Panc1 (cell line): ENCODE data around the gene PCCA. TPM values are rescaled to one million over a fixed set of nuclear protein-coding genes. Genes with fewer than 3 reads are reported as not detected.

Experiments used
- ATAC-seq: fragments of 200-7000 bp; cut with Tn5 transposase; 2 replicates; pipeline ENCODE4 v1.9.1; 2020; ENCODE audit warnings: mild to moderate bottlenecking, moderate library complexity
- BruUV-seq: library from RNA; stranded (reverse); fragments of 400-500 nt; replicated peaks from 2 replicates; lab custom pipeline; 2021; lab: Mats Ljungman, UMichigan
- CTCF ChIA-PET: fragments of 300-600 bp; sonication (Branson Sonifier 250); formaldehyde crosslinking; loops from one replicate; lab custom pipeline; 2022; ENCODE audit warnings: antibody characterized with exemption; lab: Charles Lee
- POLR2A ChIA-PET: fragments of 300-600 bp; sonication (Branson Sonifier 250); formaldehyde crosslinking; loops from one replicate; lab custom pipeline; 2022; ENCODE audit warnings: antibody characterized with exemption; lab: Charles Lee
- DNase-seq: peaks from one replicate; pipeline ENCODE4 v3.0.0-alpha.2; 2010; ENCODE audit warnings: low read depth, low spot score
- H3K27ac ChIP-seq: 2 replicates; pipeline ENCODE4 v1.5.1; 2011; ENCODE audit warnings: mild to moderate bottlenecking, low read length, inconsistent platforms
- H3K27me3 ChIP-seq: fragments of 200-500 bp; sonication (Bioruptor generic); 2 replicates; pipeline ENCODE4 v1.6.0; 2014; ENCODE audit warnings: low read length, inconsistent platforms; ENCODE audit not compliant: control insufficient read depth, insufficient read depth
- H3K36me3 ChIP-seq: fragments of 200-500 bp; sonication (Bioruptor generic); 2 replicates; pipeline ENCODE4 v1.5.1; 2014; ENCODE audit warnings: inconsistent platforms, mild to moderate bottlenecking, low read length, moderate library complexity; ENCODE audit not compliant: control insufficient read depth, insufficient read depth
- H3K4me1 ChIP-seq: 2 replicates; pipeline ENCODE4 v1.5.1; 2011; ENCODE audit warnings: inconsistent platforms, mild to moderate bottlenecking, low read length, moderate library complexity; ENCODE audit not compliant: control insufficient read depth, insufficient read depth
- H3K4me3 ChIP-seq, 2 experiments: 2 replicates each; pipeline ENCODE4 v1.5.1; 2011 to 2012; ENCODE audit warnings: low read depth in 2 of 2, low read length in 2 of 2, mild to moderate bottlenecking in 2 of 2, inconsistent platforms in 1 of 2, moderate library complexity in 1 of 2
- H3K9me3 ChIP-seq: fragments of 200-500 bp; sonication (Bioruptor generic); 2 replicates; pipeline ENCODE4 v1.5.1; 2014; ENCODE audit warnings: low read depth, mild to moderate bottlenecking, inconsistent platforms, low read length, moderate library complexity; ENCODE audit not compliant: control insufficient read depth, insufficient read depth
- CTCF ChIP-seq: fragments of 450-650 bp; IDR thresholded peaks from 2 replicates; pipeline ENCODE4 v1.5.1; 2017; ENCODE audit warnings: mild to moderate bottlenecking
- POLR2AphosphoS5 ChIP-seq: IDR thresholded peaks from 2 replicates; pipeline ENCODE4 v1.6.1; 2012; ENCODE audit warnings: mild to moderate bottlenecking, low read depth, low read length, moderate library complexity
- REST ChIP-seq, 2 experiments: IDR thresholded peaks; 2 replicates each; pipeline ENCODE4 v1.6.1; 2011 to 2012; ENCODE audit warnings: low read depth in 2 of 2, control low read depth in 1 of 2, low read length in 1 of 2, mild to moderate bottlenecking in 1 of 2, moderate library complexity in 1 of 2; ENCODE audit not compliant: insufficient read depth in 1 of 2
- SIN3A ChIP-seq: IDR thresholded peaks from 2 replicates; pipeline ENCODE4 v1.6.1; 2012; ENCODE audit warnings: low read depth, mild to moderate bottlenecking, low read length, moderate library complexity, borderline replicate concordance; ENCODE audit not compliant: insufficient read depth
- TCF7L2 ChIP-seq: IDR thresholded peaks from 2 replicates; pipeline ENCODE4 v1.6.1; 2011; ENCODE audit warnings: mild to moderate bottlenecking, low read depth, low read length, inconsistent platforms
- in situ Hi-C: cut with HindIII; loops from 2 replicates; pipeline ENCODE4 v1.10.0; 2016; ENCODE audit warnings: low sequenced_read_pairs, low pct_unique_long_range_greater_than_20kb
- intact Hi-C: fragments of 100-400 bp; cut with micrococcal nuclease; formaldehyde crosslinking; loops from one replicate; pipeline ENCODE4 v1.10.0; 2022; ENCODE audit not compliant: unreplicated experiment
- total RNA-seq: library from RNA; stranded (reverse); gene quantifications from one replicate; pipeline ENCODE4 v1.2.1, GENCODE V29; 2021; ENCODE audit not compliant: unreplicated experiment

The PCCA gene
- total RNA-seq, 1 experiment from 2014 or later: 14.7 TPM

GRCh38 chr13:100537951-100538462 lies 449.1 kb downstream of the PCCA start:
- Histone ChIP-seq H3K27ac (no peak overlapping the region), H3K4me1 (no peaks in the 10 kb centered on the region), H3K4me3 (no peak overlapping the region), H3K27me3 (no peaks in the 10 kb centered on the region), H3K9me3 (no peaks in the 10 kb centered on the region), H3K36me3 (no peaks in the 10 kb centered on the region)
- in situ Hi-C loops: no loop called here
- POLR2A ChIA-PET: no interaction called here
- TF ChIP-seq CTCF (no peak), SIN3A (no peak), POLR2AphosphoS5 (no peak), TCF7L2 (no peak), REST (IDR thresholded peaks at IDR 0.05; ENCODE audit: insufficient read depth in 1 of 2, low read depth in 2 of 2, low read length in 1 of 2) (no peak)
- no peak for ATAC-seq
- no TSS peak for BruUV-seq
- intact Hi-C loops: no loop called here
- no peak for DNase-seq
- CTCF ChIA-PET: no interaction called here

- in situ Hi-C loops (no loop called here), intact Hi-C loops (no loop called here)
- H3K27me3 ChIP-seq: no peaks in the 10 kb centered on the region
- ATAC-seq (no peak), DNase-seq (no peak)
- BruUV-seq: no TSS peak
- TF ChIP-seq POLR2AphosphoS5: no peak
- TF ChIP-seq REST (IDR thresholded peaks at IDR 0.05; ENCODE audit: insufficient read depth in 1 of 2, low read depth in 2 of 2, low read length in 1 of 2): no peak
- no peak for TF ChIP-seq TCF7L2
- no peak for TF ChIP-seq CTCF
- TF ChIP-seq SIN3A: no peak
- ChIA-PET POLR2A (no interaction called here), CTCF (no interaction called here)
- H3K4me3 ChIP-seq: no peak overlapping the region
- no peaks in the 10 kb centered on the region for H3K9me3 ChIP-seq
- H3K4me1 ChIP-seq: no peaks in the 10 kb centered on the region
- H3K27ac ChIP-seq: no peak overlapping the region
- H3K36me3 ChIP-seq: no peaks in the 10 kb centered on the region
Measured at GRCh38 chr13:100540621-100541020, 451.7 kb downstream of the PCCA start.
